Measurements from ENCODE around the gene MAN1A2. TPM values are rescaled to one million over a fixed set of nuclear protein-coding genes. Genes with fewer than 3 reads are reported as not detected.

Gene MAN1A2
- polyA plus RNA-seq, 1 donor, result 17.7 TPM

- DNase-seq (ENCODE audit: low read depth), result no peak
These were observed 208.5 kb downstream of the MAN1A2 start for GRCh38 chr1:117575586-117576225.

GRCh38 chr1:117576236-117576635 lies 209.0 kb downstream of the MAN1A2 start:
- DNase-seq (ENCODE audit: low read depth), result no peak

- no peak for DNase-seq (ENCODE audit: low read depth)
These were observed 210.1 kb downstream of the MAN1A2 start for GRCh38 chr1:117577191-117577885.

- DNase-seq (ENCODE audit: low read depth), result no peak
These were observed 211.2 kb downstream of the MAN1A2 start for GRCh38 chr1:117578466-117578865.

Other genes starting within 250 kb of the MAN1A2 start
- gene TRIM45, start 245.7 kb upstream of the MAN1A2 start, polyA plus RNA-seq (ENCODE audit: insufficient read length), result 24.6 TPM
- gene VTCN1, start 156.5 kb upstream of the MAN1A2 start, polyA plus RNA-seq (ENCODE audit: insufficient read length), result 0.13 TPM
- 2.8 TPM for gene TENT5C, start 238.6 kb downstream of the MAN1A2 start, polyA plus RNA-seq (ENCODE audit: insufficient read length)

All from forelimb muscle (tissue), 1 donor.